Fibroblast of gingiva (primary cell): ENCODE results near the gene PRPSAP1.

Experiments
- DNase-seq: peaks from one replicate; pipeline ENCODE4 v3.0.0-alpha.2; 2011; ENCODE audit warnings: low read depth

Gene PRPSAP1

GRCh38 chr17:76353599-76354316 is at the start of gene PRPSAP1:
TSS of gene PRPSAP1 (minus strand) at chr17:76353916. CDS start at chr17:76353703, 213 bp downstream.
- peak; percentile 90 for DNase-seq

GRCh38 chr17:76402711-76403110 is 49.0 kb upstream of the PRPSAP1 start:
- no peak for DNase-seq

- no peak for DNase-seq
These were observed 45.8 kb upstream of the PRPSAP1 start for GRCh38 chr17:76399175-76400172.

- no peak for DNase-seq
These were observed 44.9 kb upstream of the PRPSAP1 start for GRCh38 chr17:76398523-76399174.

- peak; percentile 76 for DNase-seq
These were observed 44.2 kb upstream of the PRPSAP1 start for GRCh38 chr17:76397687-76398522.

- no peak for DNase-seq
These were observed 43.5 kb upstream of the PRPSAP1 start for GRCh38 chr17:76397184-76397583.

- DNase-seq, result no peak
These were observed 42.3 kb upstream of the PRPSAP1 start for GRCh38 chr17:76395980-76396379.

GRCh38 chr17:76394166-76394565 is 40.5 kb upstream of the PRPSAP1 start:
- DNase-seq, result no peak

GRCh38 chr17:76391200-76391715 is 37.5 kb upstream of the PRPSAP1 start:
- DNase-seq, result no peak

GRCh38 chr17:76390003-76390421 is 36.3 kb upstream of the PRPSAP1 start:
- no peak for DNase-seq

- DNase-seq, result no peak
These were observed 35.5 kb upstream of the PRPSAP1 start for GRCh38 chr17:76388966-76389888.

- DNase-seq, result no peak
These were observed 33.5 kb upstream of the PRPSAP1 start for GRCh38 chr17:76386966-76387765.

- DNase-seq, result peak; percentile 76
These were observed 32.4 kb upstream of the PRPSAP1 start for GRCh38 chr17:76385892-76386786.

GRCh38 chr17:76384987-76385891 is 31.5 kb upstream of the PRPSAP1 start:
- peak; percentile 41 for DNase-seq

GRCh38 chr17:76384222-76384986 is 30.7 kb upstream of the PRPSAP1 start, which contains the start of gene SPHK1:
TSS of gene SPHK1 (plus strand) at chr17:76384609. CDS start at chr17:76385645, 1,036 bp downstream.
- peak; percentile 81 for DNase-seq

GRCh38 chr17:76383546-76384221 is 30.0 kb upstream of the PRPSAP1 start:
- peak; percentile 52 for DNase-seq
